Neural progenitor cell (in vitro differentiated cells): ENCODE measurements around the gene REXO5. TPM values are rescaled to one million over a fixed set of nuclear protein-coding genes. Genes with fewer than 3 reads are reported as not detected.
"Not testable (repeated sequence)": the region's sequence is repeated elsewhere in the genome, so short reads cannot be mapped to it uniquely, and the experiment has no call there.

Experiments used
- DNase-seq: peaks from one replicate; pipeline ENCODE4 v3.0.0-alpha.2; 2016; ENCODE audit warnings: low spot score
- H2AFZ ChIP-seq: fragments of 200-600 bp; sonication (generic); replicated peaks from 2 replicates; pipeline ENCODE4 v1.6.1; 2016; ENCODE audit warnings: antibody characterized with exemption
- H3F3A ChIP-seq: fragments of 200-600 bp; sonication (generic); 2 replicates; pipeline ENCODE4 v1.6.1; 2016; ENCODE audit warnings: antibody characterized with exemption, low read depth
- H3K27ac ChIP-seq: fragments of 200-600 bp; sonication (generic); 2 replicates; pipeline ENCODE4 v1.5.1; 2016; ENCODE audit warnings: mild to moderate bottlenecking
- H3K27me3 ChIP-seq: fragments of 200-600 bp; sonication (generic); 2 replicates; pipeline ENCODE4 v1.6.1; 2016; ENCODE audit warnings: mild to moderate bottlenecking, moderate library complexity
- H3K36me3 ChIP-seq: fragments of 200-600 bp; sonication (generic); 2 replicates; pipeline ENCODE4 v1.5.1; 2016
- H3K4me1 ChIP-seq: fragments of 200-600 bp; sonication (generic); 2 replicates; pipeline ENCODE4 v1.6.1; 2016; ENCODE audit warnings: mixed run types
- H3K4me2 ChIP-seq: fragments of 200-600 bp; sonication (generic); 2 replicates; pipeline ENCODE4 v1.6.1; 2016
- H3K4me3 ChIP-seq: fragments of 200-600 bp; sonication (generic); 2 replicates; pipeline ENCODE4 v1.5.1; 2016
- H3K79me2 ChIP-seq: fragments of 200-600 bp; sonication (generic); 2 replicates; pipeline ENCODE4 v1.6.1; 2016; ENCODE audit warnings: low read depth
- H3K9ac ChIP-seq: fragments of 200-600 bp; sonication (generic); 2 replicates; pipeline ENCODE4 v1.6.1; 2016
- H3K9me3 ChIP-seq: fragments of 200-600 bp; sonication (generic); 2 replicates; pipeline ENCODE4 v1.5.1; 2016; ENCODE audit warnings: low read depth
- H4K20me1 ChIP-seq: fragments of 200-600 bp; sonication (generic); 2 replicates; pipeline ENCODE4 v1.6.1; 2016; ENCODE audit warnings: low read depth
- H3K27ac Mint-ChIP-seq: 3 replicates; pipeline ENCODE4 v1.8.0; 2021; ENCODE audit warnings: mixed read lengths
- H3K27me3 Mint-ChIP-seq: 2 replicates; pipeline ENCODE4 v1.8.0; 2022; ENCODE audit warnings: low read depth, mild to moderate bottlenecking, inconsistent platforms, moderate library complexity, mixed read lengths; ENCODE audit not compliant: insufficient read depth
- H3K36me3 Mint-ChIP-seq: 3 replicates; pipeline ENCODE4 v1.8.0; 2021; ENCODE audit warnings: mixed read lengths
- H3K4me1 Mint-ChIP-seq: 3 replicates; pipeline ENCODE4 v1.8.0; 2021; ENCODE audit warnings: mixed read lengths
- H3K4me3 Mint-ChIP-seq: 3 replicates; pipeline ENCODE4 v1.8.0; 2021; ENCODE audit warnings: mild to moderate bottlenecking, moderate library complexity, mixed read lengths
- H3K9me3 Mint-ChIP-seq: 3 replicates; pipeline ENCODE4 v1.8.0; 2020; ENCODE audit warnings: mixed read lengths
- EZH2 ChIP-seq: fragments of 200-600 bp; sonication (generic); IDR thresholded peaks from 2 replicates; pipeline ENCODE4 v1.6.1; 2017; ENCODE audit warnings: antibody characterized with exemption, mild to moderate bottlenecking, moderate library complexity
- EZH2phosphoT487 ChIP-seq: fragments of 200-600 bp; sonication (generic); IDR thresholded peaks from 2 replicates; pipeline ENCODE4 v1.6.1; 2017; ENCODE audit warnings: antibody characterized with exemption
- total RNA-seq: library from RNA; depleted of rRNA; stranded (reverse); fragments of >200 nt; gene quantifications from 2 replicates; pipeline ENCODE4 v1.2.3, GENCODE V29; 2015; ENCODE audit warnings: low replicate concordance
- TF ChIP-seq, protein P1 (sequence below): fragments of 200-600 bp; sonication (generic); IDR thresholded peaks from 2 replicates; pipeline ENCODE4 v1.5.1; 2017; ENCODE audit warnings: antibody characterized with exemption, mild to moderate bottlenecking

Gene REXO5
- total RNA-seq, 1 donor from 2014 or later, result 13.1 TPM

- no peak overlapping the region for H3K4me3 Mint-ChIP-seq
- no peaks in the 10 kb centered on the region for H3K9me3 ChIP-seq
- no peaks in the 10 kb centered on the region for H3F3A ChIP-seq
- no peak overlapping the region for H3K4me3 ChIP-seq
- H2AFZ ChIP-seq, result no peak overlapping the region
- H3K9me3 Mint-ChIP-seq, result no peaks in the 10 kb centered on the region
- H3K36me3 ChIP-seq, result no peaks in the 10 kb centered on the region
- H4K20me1 ChIP-seq, result no peaks in the 10 kb centered on the region
- H3K27me3 Mint-ChIP-seq, result peaks cover 6% of the 10 kb centered on the region
- H3K4me1 Mint-ChIP-seq, result no peaks in the 10 kb centered on the region
- no peak for DNase-seq
- H3K9ac ChIP-seq, result no peak overlapping the region
- no peaks in the 10 kb centered on the region for H3K27me3 ChIP-seq
- no peak overlapping the region for H3K4me2 ChIP-seq
- TF ChIP-seq, protein P1, sequence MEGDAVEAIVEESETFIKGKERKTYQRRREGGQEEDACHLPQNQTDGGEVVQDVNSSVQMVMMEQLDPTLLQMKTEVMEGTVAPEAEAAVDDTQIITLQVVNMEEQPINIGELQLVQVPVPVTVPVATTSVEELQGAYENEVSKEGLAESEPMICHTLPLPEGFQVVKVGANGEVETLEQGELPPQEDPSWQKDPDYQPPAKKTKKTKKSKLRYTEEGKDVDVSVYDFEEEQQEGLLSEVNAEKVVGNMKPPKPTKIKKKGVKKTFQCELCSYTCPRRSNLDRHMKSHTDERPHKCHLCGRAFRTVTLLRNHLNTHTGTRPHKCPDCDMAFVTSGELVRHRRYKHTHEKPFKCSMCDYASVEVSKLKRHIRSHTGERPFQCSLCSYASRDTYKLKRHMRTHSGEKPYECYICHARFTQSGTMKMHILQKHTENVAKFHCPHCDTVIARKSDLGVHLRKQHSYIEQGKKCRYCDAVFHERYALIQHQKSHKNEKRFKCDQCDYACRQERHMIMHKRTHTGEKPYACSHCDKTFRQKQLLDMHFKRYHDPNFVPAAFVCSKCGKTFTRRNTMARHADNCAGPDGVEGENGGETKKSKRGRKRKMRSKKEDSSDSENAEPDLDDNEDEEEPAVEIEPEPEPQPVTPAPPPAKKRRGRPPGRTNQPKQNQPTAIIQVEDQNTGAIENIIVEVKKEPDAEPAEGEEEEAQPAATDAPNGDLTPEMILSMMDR, result no peak
- TF ChIP-seq EZH2, result no peak
- TF ChIP-seq EZH2phosphoT487, result no peak
- H3K4me1 ChIP-seq, result no peaks in the 10 kb centered on the region
- H3K27ac Mint-ChIP-seq, result no peak overlapping the region
- H3K27ac ChIP-seq, result no peak overlapping the region
- H3K36me3 Mint-ChIP-seq, result peaks cover 23% of the 10 kb centered on the region
- peaks cover 23% of the 10 kb centered on the region for H3K79me2 ChIP-seq
Measured at GRCh38 chr16:20859699-20860098, 53.4 kb downstream of the REXO5 start.

DNA sequence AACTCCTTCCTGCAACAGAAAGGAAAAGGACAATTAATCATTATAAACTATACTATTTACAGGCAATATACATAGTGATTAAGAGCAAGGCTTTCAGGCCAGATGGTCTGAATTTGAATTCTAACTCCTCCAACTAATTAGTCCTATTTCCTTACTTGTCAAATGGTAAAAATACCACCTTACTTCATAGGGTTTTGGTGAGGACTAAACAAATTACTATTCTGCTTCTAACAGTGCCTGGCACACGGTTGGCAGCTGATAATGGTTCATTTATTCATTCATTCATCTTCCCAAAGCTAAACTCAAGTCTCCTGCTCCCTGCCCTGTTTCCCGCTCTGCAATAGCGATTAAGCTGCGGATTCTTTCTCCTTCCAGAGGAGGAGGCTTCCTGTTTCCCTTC, 54.0 kb downstream of the REXO5 start:
- Histone ChIP-seq H2AFZ (no peak overlapping the region), H3K4me3 (no peak overlapping the region), H3K27ac (no peak overlapping the region), H3K79me2 (peaks cover 30% of the 10 kb centered on the region), H3K4me1 (peaks cover 1% of the 10 kb centered on the region), H3K4me2 (no peak overlapping the region), H3K36me3 (no peaks in the 10 kb centered on the region), H3F3A (peaks cover under 1% of the 10 kb centered on the region), H3K27me3 (no peaks in the 10 kb centered on the region), H3K9ac (no peak overlapping the region), H3K9me3 (no peaks in the 10 kb centered on the region), H4K20me1 (no peaks in the 10 kb centered on the region)
- Mint-ChIP-seq H3K27ac (no peak overlapping the region), H3K36me3 (peaks cover 20% of the 10 kb centered on the region), H3K27me3 (peaks cover 6% of the 10 kb centered on the region), H3K4me3 (no peak overlapping the region), H3K4me1 (peaks cover under 1% of the 10 kb centered on the region), H3K9me3 (no peaks in the 10 kb centered on the region)
- DNase-seq, result no peak
- TF ChIP-seq, protein P1, result no peak
- TF ChIP-seq EZH2, result no peak
- TF ChIP-seq EZH2phosphoT487, result no peak

- H3K9me3 ChIP-seq, H3K4me3 Mint-ChIP-seq, DNase-seq, H3K4me3 ChIP-seq, H3K27me3 ChIP-seq, H3K4me2 ChIP-seq, H3K4me1 Mint-ChIP-seq, H2AFZ ChIP-seq, H4K20me1 ChIP-seq, H3K9me3 Mint-ChIP-seq, H3F3A ChIP-seq, H3K9ac ChIP-seq, H3K27ac ChIP-seq, H3K27me3 Mint-ChIP-seq, H3K4me1 ChIP-seq, H3K27ac Mint-ChIP-seq, H3K36me3 ChIP-seq: not testable (repeated sequence)
- peaks cover 34% of the 10 kb centered on the region for H3K79me2 ChIP-seq
- H3K36me3 Mint-ChIP-seq, result peaks cover 20% of the 10 kb centered on the region
Measured at GRCh38 chr16:20860995-20861394, 54.7 kb downstream of the REXO5 start.

DNA sequence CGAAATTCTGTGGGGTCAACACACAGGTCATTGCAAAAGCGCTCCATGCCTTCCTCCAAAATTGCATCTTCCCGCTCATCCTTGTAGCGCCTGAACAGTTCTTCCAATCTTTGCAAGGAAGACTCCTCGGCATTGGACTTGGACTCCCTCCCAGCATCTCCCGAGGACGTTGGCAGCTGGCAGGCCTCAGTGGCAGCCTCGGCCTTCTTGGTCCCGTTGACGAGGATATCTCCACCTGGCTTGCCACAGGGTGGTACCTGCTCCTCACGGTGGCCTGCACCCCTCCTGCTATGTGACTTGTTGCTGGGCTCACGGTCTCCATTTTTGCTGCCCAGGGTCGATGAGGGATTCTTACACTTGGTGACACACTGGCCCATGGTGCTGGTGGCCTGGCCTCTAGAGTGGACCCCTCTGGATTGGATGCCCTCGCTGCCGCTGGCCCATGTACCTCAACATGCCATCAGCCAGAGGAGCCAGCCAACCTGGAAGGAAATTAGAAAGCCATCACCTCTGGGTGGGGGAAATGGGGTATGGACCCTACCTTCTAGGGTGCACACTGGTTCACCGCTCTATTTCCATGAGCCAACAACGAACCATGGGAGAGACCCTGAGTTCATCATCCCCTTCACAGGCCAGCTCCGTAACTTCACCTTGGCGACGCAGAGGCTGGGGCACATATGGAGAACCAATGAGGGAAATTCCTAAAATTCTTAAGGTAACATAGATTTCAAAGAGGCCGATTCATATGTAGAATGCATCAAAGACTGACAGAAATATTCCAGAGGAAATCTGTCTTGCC, 56.0 kb downstream of the REXO5 start:
- Histone ChIP-seq H3K4me2 (no peak overlapping the region), H3K9ac (no peak overlapping the region), H3K9me3 (no peaks in the 10 kb centered on the region), H3F3A (peaks cover 16% of the 10 kb centered on the region), H3K27ac (no peak overlapping the region), H3K36me3 (no peaks in the 10 kb centered on the region), H4K20me1 (peaks cover 5% of the 10 kb centered on the region), H3K4me1 (peaks cover 17% of the 10 kb centered on the region), H2AFZ (no peak overlapping the region), H3K27me3 (no peaks in the 10 kb centered on the region), H3K79me2 (peaks cover 44% of the 10 kb centered on the region), H3K4me3 (no peak overlapping the region)
- Mint-ChIP-seq H3K27me3 (peaks cover 6% of the 10 kb centered on the region), H3K9me3 (no peaks in the 10 kb centered on the region), H3K4me1 (peaks cover 19% of the 10 kb centered on the region), H3K36me3 (peaks cover 15% of the 10 kb centered on the region), H3K27ac (no peak overlapping the region), H3K4me3 (no peak overlapping the region)
- TF ChIP-seq EZH2phosphoT487 (no peak), EZH2 (no peak)
- TF ChIP-seq, protein P1, result no peak
- DNase-seq, result no peak

DNA sequence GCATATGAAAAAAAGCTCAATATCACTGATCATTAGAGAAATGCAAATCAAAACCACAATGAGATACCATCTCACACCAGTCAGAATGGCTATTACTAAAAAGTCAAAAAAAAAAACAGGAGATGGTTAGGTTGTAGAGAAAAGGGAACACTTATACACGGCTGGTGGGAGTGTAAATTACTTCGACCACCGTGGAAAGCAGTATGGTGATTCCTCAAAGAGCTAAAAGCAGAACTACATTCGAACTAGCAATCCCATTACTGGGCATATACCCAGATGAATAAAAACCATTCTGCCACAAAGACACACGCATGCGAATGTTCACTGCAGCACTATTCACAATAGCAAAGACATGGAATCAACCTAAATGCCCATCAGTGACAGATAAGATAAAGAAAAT, 58.0 kb downstream of the REXO5 start:
- H3K27me3 Mint-ChIP-seq, H3K9ac ChIP-seq, H3K4me3 ChIP-seq, H2AFZ ChIP-seq, H3K9me3 ChIP-seq, H4K20me1 ChIP-seq, H3K4me3 Mint-ChIP-seq, H3K27ac ChIP-seq, H3K27ac Mint-ChIP-seq, H3K4me2 ChIP-seq, H3K36me3 ChIP-seq, H3K27me3 ChIP-seq, DNase-seq, H3K9me3 Mint-ChIP-seq: not testable (repeated sequence)
- Mint-ChIP-seq H3K4me1 (peaks cover 19% of the 10 kb centered on the region), H3K36me3 (peaks cover 14% of the 10 kb centered on the region)
- Histone ChIP-seq H3K79me2 (peaks cover 52% of the 10 kb centered on the region), H3F3A (peaks cover 25% of the 10 kb centered on the region), H3K4me1 (peaks cover 24% of the 10 kb centered on the region)
